Neural cell (in vitro differentiated cells): ENCODE measurements around the gene JADE1. TPM values are rescaled to one million over a fixed set of nuclear protein-coding genes. Genes with fewer than 3 reads are reported as not detected.

Experiments used
- H2AFZ ChIP-seq: fragments of 200-600, 300-800 bp; sonication (generic), shearing (Covaris generic); 2 replicates; pipeline ENCODE4 v1.6.0; 2014; ENCODE audit warnings: low read depth, mild to moderate bottlenecking, antibody characterized with exemption, low read length, moderate library complexity
- H3F3A ChIP-seq: fragments of 200-600 bp; shearing (Covaris generic); 2 replicates; pipeline ENCODE4 v1.6.1; 2016; ENCODE audit warnings: mild to moderate bottlenecking, moderate library complexity, mixed read lengths, antibody characterized with exemption, low read length; ENCODE audit not compliant: insufficient read depth, poor library complexity, severe bottlenecking
- H3K27ac ChIP-seq: fragments of 200-600, 300-800 bp; sonication (generic), shearing (Covaris generic); 2 replicates; pipeline ENCODE4 v1.5.1; 2014; ENCODE audit warnings: mild to moderate bottlenecking, low read length, moderate library complexity
- H3K27me3 ChIP-seq: fragments of 300-800, 200-600 bp; sonication (generic), shearing (Covaris generic); 2 replicates; pipeline ENCODE4 v1.6.0; 2014; ENCODE audit warnings: mild to moderate bottlenecking, low read depth, low read length, moderate library complexity; ENCODE audit not compliant: insufficient read depth
- H3K36me3 ChIP-seq: fragments of 300-800, 200-600 bp; sonication (generic), shearing (Covaris generic); 2 replicates; pipeline ENCODE4 v1.5.1; 2014; ENCODE audit warnings: mild to moderate bottlenecking, antibody characterized with exemption, low read length, moderate library complexity; ENCODE audit not compliant: insufficient read depth
- H3K4me2 ChIP-seq: fragments of 300-800, 200-600 bp; sonication (generic), shearing (Covaris generic); 2 replicates; pipeline ENCODE4 v1.6.0; 2014; ENCODE audit warnings: mild to moderate bottlenecking, low read length
- H3K4me3 ChIP-seq: fragments of 300-800, 200-600 bp; sonication (generic), shearing (Covaris generic); 2 replicates; pipeline ENCODE4 v1.5.1; 2014; ENCODE audit warnings: mild to moderate bottlenecking, low read length, moderate library complexity
- H3K79me2 ChIP-seq: fragments of 200-600 bp; shearing (Covaris generic); replicated peaks from 2 replicates; pipeline ENCODE4 v1.6.0; 2014; ENCODE audit warnings: mild to moderate bottlenecking, low read length, moderate library complexity; ENCODE audit not compliant: insufficient read depth
- H3K9ac ChIP-seq: fragments of 300-800, 200-600 bp; sonication (generic), shearing (Covaris generic); 2 replicates; pipeline ENCODE4 v1.6.1; 2016; ENCODE audit warnings: mild to moderate bottlenecking, low read length, mixed read lengths
- H3K9me2 ChIP-seq: fragments of 200-600 bp; shearing (Covaris generic); 2 replicates; pipeline ENCODE4 v1.6.1; 2016; ENCODE audit warnings: mild to moderate bottlenecking, low read length, mixed read lengths; ENCODE audit not compliant: insufficient read depth
- H3K9me3 ChIP-seq: fragments of 200-600, 300-800 bp; sonication (generic), shearing (Covaris generic); 2 replicates; pipeline ENCODE4 v1.6.1; 2016; ENCODE audit warnings: mild to moderate bottlenecking, mixed run types, low read length, moderate library complexity, mixed read lengths
- H4K20me1 ChIP-seq: fragments of 200-600 bp; shearing (Covaris generic); 2 replicates; pipeline ENCODE4 v1.6.1; 2016; ENCODE audit warnings: mild to moderate bottlenecking, mixed run types; ENCODE audit not compliant: insufficient read depth
- CTCF ChIP-seq: fragments of 450-650 bp; IDR thresholded peaks from 2 replicates; pipeline ENCODE4 v1.5.1; 2014; ENCODE audit warnings: antibody characterized with exemption, mild to moderate bottlenecking, moderate library complexity; ENCODE audit not compliant: poor library complexity, severe bottlenecking
- EP300 ChIP-seq: fragments of 450-650 bp; conservative IDR thresholded peaks from 2 replicates; pipeline ENCODE4 v1.6.1; 2014; ENCODE audit warnings: antibody characterized with exemption, mild to moderate bottlenecking, moderate library complexity; ENCODE audit not compliant: poor library complexity, severe bottlenecking
- EZH2 ChIP-seq: fragments of 200-600, 300-800 bp; shearing (Covaris generic), sonication (generic); IDR thresholded peaks from 2 replicates; pipeline ENCODE4 v1.6.1; 2014; ENCODE audit warnings: antibody characterized with exemption, low read length, borderline replicate concordance, mild to moderate bottlenecking; ENCODE audit not compliant: insufficient read depth, poor library complexity, severe bottlenecking
- MXI1 ChIP-seq: fragments of 450-650 bp; conservative IDR thresholded peaks from 2 replicates; pipeline ENCODE4 v1.6.1; 2014; ENCODE audit warnings: antibody characterized with exemption, mild to moderate bottlenecking; ENCODE audit not compliant: poor library complexity, severe bottlenecking
- POLR2AphosphoS5 ChIP-seq: IDR thresholded peaks from 2 replicates; pipeline ENCODE4 v1.6.1; 2012
- RAD21 ChIP-seq: fragments of 450-650 bp; conservative IDR thresholded peaks from 2 replicates; pipeline ENCODE4 v1.6.1; 2014; ENCODE audit warnings: antibody characterized with exemption, mild to moderate bottlenecking, moderate library complexity
- REST ChIP-seq: IDR thresholded peaks from 2 replicates; pipeline ENCODE4 v1.6.1; 2012; ENCODE audit warnings: borderline replicate concordance
- SMC3 ChIP-seq: fragments of 450-650 bp; conservative IDR thresholded peaks from 2 replicates; pipeline ENCODE4 v1.6.1; 2014; ENCODE audit warnings: antibody characterized with exemption, mild to moderate bottlenecking, moderate library complexity; ENCODE audit not compliant: poor library complexity
- TAF1 ChIP-seq: IDR thresholded peaks from 2 replicates; pipeline ENCODE4 v1.6.1; 2012; ENCODE audit warnings: low read depth
- polyA plus RNA-seq: library from polyadenylated mRNA; depleted of rRNA; stranded (reverse); fragments of >200 nt; gene quantifications from 2 replicates; pipeline ENCODE4 v1.2.3, GENCODE V29; 2014

The JADE1 gene
- polyA plus RNA-seq, 1 donor from 2014 or later = 14.5 TPM

- Histone ChIP-seq H3K4me3 (no peak overlapping the region), H4K20me1 (no peaks in the 10 kb centered on the region), H3K79me2 (no peaks in the 10 kb centered on the region), H3K27me3 (no peaks in the 10 kb centered on the region), H3K27ac (no peak overlapping the region), H3K9me2 (no peaks in the 10 kb centered on the region), H3K9me3 (no peaks in the 10 kb centered on the region), H3K9ac (no peak overlapping the region), H3F3A (no peaks in the 10 kb centered on the region), H2AFZ (no peak overlapping the region), H3K4me2 (no peak overlapping the region), H3K36me3 (no peaks in the 10 kb centered on the region)
- TF ChIP-seq MXI1 (no peak), POLR2AphosphoS5 (no peak), REST (no peak), RAD21 (no peak), SMC3 (no peak), TAF1 (no peak), CTCF (no peak), EP300 (no peak), EZH2 (no peak)
Observed at GRCh38 chr4:128904821-128905220, 95.3 kb downstream of the JADE1 start.

- Histone ChIP-seq H3K9ac (no peak overlapping the region), H2AFZ (no peak overlapping the region), H3K36me3 (no peaks in the 10 kb centered on the region), H3K9me2 (no peaks in the 10 kb centered on the region), H3K9me3 (no peaks in the 10 kb centered on the region), H3K27ac (no peak overlapping the region), H3F3A (no peaks in the 10 kb centered on the region), H3K4me3 (no peak overlapping the region), H3K4me2 (no peak overlapping the region), H4K20me1 (no peaks in the 10 kb centered on the region), H3K79me2 (no peaks in the 10 kb centered on the region), H3K27me3 (no peaks in the 10 kb centered on the region)
- TF ChIP-seq TAF1 (no peak), REST (no peak), SMC3 (no peak), EZH2 (no peak), EP300 (no peak), POLR2AphosphoS5 (no peak), RAD21 (no peak), CTCF (no peak), MXI1 (no peak)
Observed at GRCh38 chr4:128906581-128906980, 97.1 kb downstream of the JADE1 start.
